ENCODE data around the gene GPR183. TPM values are rescaled to one million over a fixed set of nuclear protein-coding genes. Genes with fewer than 3 reads are reported as not detected.
A peak's percentile ranks its signal among the peaks of the same experiment; 100 is the strongest.

Gene GPR183
- total RNA-seq, 1 donor from 2014 or later: not detected

- H3K36me3 Mint-ChIP-seq (ENCODE audit: low read depth): peaks cover 5% of the 10 kb centered on the region
- H3K4me3 Mint-ChIP-seq: no peak overlapping the region
- H3K27ac Mint-ChIP-seq (ENCODE audit: unreplicated experiment): no peak overlapping the region
- H3K4me1 Mint-ChIP-seq: no peaks in the 10 kb centered on the region
- H3K27me3 Mint-ChIP-seq (ENCODE audit: low read depth): no peaks in the 10 kb centered on the region
- no peak for DNase-seq (ENCODE audit: low read depth, low spot score)
- H3K9me3 Mint-ChIP-seq: no peaks in the 10 kb centered on the region
- TF ChIP-seq CTCF (conservative IDR thresholded peaks at IDR 0.05): no peak
These were observed 28.4 kb upstream of the GPR183 start for GRCh38 chr13:99335603-99336002.

GRCh38 chr13:99335087-99335486, 27.9 kb upstream of the GPR183 start:
- Mint-ChIP-seq H3K27me3 (ENCODE audit: low read depth) (no peaks in the 10 kb centered on the region), H3K9me3 (no peaks in the 10 kb centered on the region), H3K36me3 (ENCODE audit: low read depth) (peaks cover 5% of the 10 kb centered on the region), H3K4me1 (no peaks in the 10 kb centered on the region), H3K4me3 (no peak overlapping the region), H3K27ac (ENCODE audit: unreplicated experiment) (peak overlapping the region; percentile 15)
- no peak for DNase-seq (ENCODE audit: low read depth, low spot score)
- no peak for TF ChIP-seq CTCF (conservative IDR thresholded peaks at IDR 0.05)

- no peaks in the 10 kb centered on the region for H3K27me3 Mint-ChIP-seq (ENCODE audit: low read depth)
- no peak overlapping the region for H3K4me3 Mint-ChIP-seq
- H3K9me3 Mint-ChIP-seq: no peaks in the 10 kb centered on the region
- no peak for DNase-seq (ENCODE audit: low read depth, low spot score)
- no peak overlapping the region for H3K27ac Mint-ChIP-seq (ENCODE audit: unreplicated experiment)
- H3K4me1 Mint-ChIP-seq: no peaks in the 10 kb centered on the region
- peaks cover 12% of the 10 kb centered on the region for H3K36me3 Mint-ChIP-seq (ENCODE audit: low read depth)
- TF ChIP-seq CTCF (conservative IDR thresholded peaks at IDR 0.05): no peak
These were observed 27.0 kb upstream of the GPR183 start for GRCh38 chr13:99334221-99334620.

- H3K36me3 Mint-ChIP-seq (ENCODE audit: low read depth): peaks cover 14% of the 10 kb centered on the region
- no peak for TF ChIP-seq CTCF (conservative IDR thresholded peaks at IDR 0.05)
- DNase-seq (ENCODE audit: low read depth, low spot score): no peak
- no peaks in the 10 kb centered on the region for H3K9me3 Mint-ChIP-seq
- H3K4me3 Mint-ChIP-seq: no peak overlapping the region
- H3K27ac Mint-ChIP-seq (ENCODE audit: unreplicated experiment): no peak overlapping the region
- H3K4me1 Mint-ChIP-seq: no peaks in the 10 kb centered on the region
- no peaks in the 10 kb centered on the region for H3K27me3 Mint-ChIP-seq (ENCODE audit: low read depth)
These were observed 25.3 kb upstream of the GPR183 start for GRCh38 chr13:99332456-99332855.

- Mint-ChIP-seq H3K27me3 (ENCODE audit: low read depth) (no peaks in the 10 kb centered on the region), H3K4me3 (no peak overlapping the region), H3K9me3 (no peaks in the 10 kb centered on the region), H3K27ac (ENCODE audit: unreplicated experiment) (no peak overlapping the region), H3K4me1 (no peaks in the 10 kb centered on the region), H3K36me3 (ENCODE audit: low read depth) (peaks cover 18% of the 10 kb centered on the region)
- DNase-seq (ENCODE audit: low read depth, low spot score): no peak
- TF ChIP-seq CTCF (conservative IDR thresholded peaks at IDR 0.05): no peak
These were observed 24.7 kb upstream of the GPR183 start for GRCh38 chr13:99331881-99332293.

GRCh38 chr13:99330942-99331341, 23.7 kb upstream of the GPR183 start:
- no peak overlapping the region for H3K27ac Mint-ChIP-seq (ENCODE audit: unreplicated experiment)
- H3K4me1 Mint-ChIP-seq: no peaks in the 10 kb centered on the region
- no peak for TF ChIP-seq CTCF (conservative IDR thresholded peaks at IDR 0.05)
- no peak overlapping the region for H3K4me3 Mint-ChIP-seq
- H3K27me3 Mint-ChIP-seq (ENCODE audit: low read depth): no peaks in the 10 kb centered on the region
- no peak for DNase-seq (ENCODE audit: low read depth, low spot score)
- no peaks in the 10 kb centered on the region for H3K9me3 Mint-ChIP-seq
- H3K36me3 Mint-ChIP-seq (ENCODE audit: low read depth): peaks cover 19% of the 10 kb centered on the region
